ENCODE data around the gene KCNE3.

- no peak for TF ChIP-seq CTCF (conservative IDR thresholded peaks at IDR 0.05)
- TF ChIP-seq ZFX (IDR thresholded peaks at IDR 0.05) = no peak
These were observed 49.4 kb downstream of the KCNE3 start for GRCh38 chr11:74417860-74418508.

Measured in C4-2B (cell line).